Measurements from ENCODE around the gene CPNE1. TPM values are rescaled to one million over a fixed set of nuclear protein-coding genes. Genes with fewer than 3 reads are reported as not detected.
"Not testable (repeated sequence)": the region's sequence is repeated elsewhere in the genome, so short reads cannot be mapped to it uniquely, and the experiment has no call there.

The CPNE1 gene
- 92.0 and 143 TPM in 2 replicates for total RNA-seq

GRCh38 chr20:35664466-35665206 is at the start of gene CPNE1, which contains the start of gene RBM12:
CPNE1 (minus strand) TSS chr20:35664900; CDS start chr20:35632923, 31,977 bp downstream.
RBM12 (minus strand) TSS chr20:35664900; CDS start chr20:35655322, 9,578 bp downstream.
- no peak for TF ChIP-seq CTCF (IDR thresholded peaks at IDR 0.05; ENCODE audit: insufficient read depth, low read depth, low read length)
- DNase-seq (ENCODE audit: low read depth), result peak; percentile 94
- peak within 1 kb of the TSS; percentile 96 for H3K4me3 ChIP-seq (ENCODE audit: low read depth, low read length)

DNA sequence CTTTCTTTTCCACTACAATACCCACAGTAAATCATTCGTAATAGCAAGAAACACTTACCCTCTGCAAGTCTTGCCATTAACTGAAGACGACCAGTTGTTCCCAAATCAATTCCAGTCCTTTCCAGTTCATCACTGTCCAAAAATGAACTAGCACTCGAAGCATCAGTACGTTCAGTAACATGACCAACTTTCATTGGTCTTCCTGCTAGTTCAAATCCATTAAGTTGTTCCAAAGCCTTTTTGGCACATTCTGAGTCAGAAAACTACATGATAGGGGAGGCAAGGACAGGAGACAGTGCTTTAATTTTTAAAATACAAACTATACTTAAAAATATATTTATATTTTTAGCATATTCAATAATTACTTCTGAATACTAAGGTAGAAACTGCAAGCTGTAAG is 49.4 kb upstream of the CPNE1 start:
- DNase-seq (ENCODE audit: low read depth), result no peak
- TF ChIP-seq CTCF (IDR thresholded peaks at IDR 0.05; ENCODE audit: insufficient read depth, low read depth, low read length), result no peak
- H3K4me3 ChIP-seq (ENCODE audit: low read depth, low read length), result no peak overlapping the region

GRCh38 chr20:35713120-35713519 is 48.4 kb upstream of the CPNE1 start:
- DNase-seq (ENCODE audit: low read depth); H3K4me3 ChIP-seq (ENCODE audit: low read depth, low read length): not testable (repeated sequence)

DNA sequence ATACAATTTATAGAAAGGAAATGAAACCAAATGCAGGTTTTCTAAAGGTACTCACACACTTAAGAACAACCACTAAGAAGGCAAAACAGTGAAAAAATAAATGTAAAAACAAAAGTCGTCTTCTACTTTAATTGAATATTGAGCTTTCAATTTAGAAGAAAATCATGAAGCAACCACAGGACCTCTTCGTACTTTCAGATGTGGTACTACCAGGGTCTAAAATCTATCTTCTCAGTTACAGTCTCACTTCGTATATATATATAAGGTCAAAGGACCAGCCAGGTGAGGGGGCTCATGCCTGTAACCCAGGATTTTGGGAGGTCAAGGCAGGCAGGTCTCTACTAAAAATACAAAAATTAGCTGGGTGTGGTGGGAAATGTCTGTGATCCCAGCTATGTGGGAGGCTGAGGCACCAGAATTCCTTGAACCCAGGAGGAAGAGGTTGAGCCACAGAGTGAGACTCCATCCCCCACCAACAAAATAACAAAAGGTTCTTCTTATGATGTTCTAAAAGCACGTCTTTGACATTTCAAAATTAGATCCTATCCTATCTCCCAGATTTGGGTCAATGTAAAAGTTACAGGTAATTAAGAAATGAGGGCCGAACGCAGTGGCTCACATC is 47.0 kb upstream of the CPNE1 start:
- DNase-seq (ENCODE audit: low read depth), result no peak
- H3K4me3 ChIP-seq (ENCODE audit: low read depth, low read length), result no peak overlapping the region
- TF ChIP-seq CTCF (IDR thresholded peaks at IDR 0.05; ENCODE audit: insufficient read depth, low read depth, low read length), result no peak

DNA sequence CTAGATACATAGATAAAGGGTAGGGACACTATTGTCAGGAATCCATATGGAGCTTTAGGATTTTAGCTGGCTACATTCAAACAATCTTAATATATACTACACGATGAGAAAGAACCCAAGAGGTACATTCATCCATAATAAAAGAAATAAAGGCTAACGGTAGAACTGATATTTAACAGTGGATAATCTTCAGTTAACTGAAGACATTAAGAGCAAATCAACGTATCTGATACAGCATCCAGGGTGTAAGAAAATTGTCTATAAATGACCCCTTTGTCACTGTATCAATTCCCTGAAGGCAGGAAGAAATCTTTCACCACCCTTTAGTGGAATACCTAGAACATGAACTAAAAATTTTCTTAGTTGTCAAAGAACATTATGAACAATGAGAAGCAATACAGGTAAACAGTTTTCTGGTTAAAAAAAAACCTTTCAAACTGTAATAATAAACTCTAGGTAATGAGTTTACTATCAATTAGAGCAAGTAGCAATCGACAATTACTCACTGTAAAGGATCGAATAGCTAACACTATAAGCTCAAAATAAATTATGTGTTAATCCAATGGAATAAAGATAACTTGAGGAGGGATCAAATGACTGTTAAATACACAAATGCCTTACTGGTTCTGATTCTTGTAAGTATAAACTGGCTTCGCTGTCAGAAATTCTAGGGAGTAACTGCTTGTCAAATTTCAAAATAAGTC is 46.3 kb upstream of the CPNE1 start:
- H3K4me3 ChIP-seq (ENCODE audit: low read depth, low read length), result no peak overlapping the region
- DNase-seq (ENCODE audit: low read depth), result no peak
- no peak for TF ChIP-seq CTCF (IDR thresholded peaks at IDR 0.05; ENCODE audit: insufficient read depth, low read depth, low read length)

- H3K4me3 ChIP-seq (ENCODE audit: low read depth, low read length), result no peak overlapping the region
- DNase-seq (ENCODE audit: low read depth), result no peak
- no peak for TF ChIP-seq CTCF (IDR thresholded peaks at IDR 0.05; ENCODE audit: insufficient read depth, low read depth, low read length)
These were observed 45.3 kb upstream of the CPNE1 start for GRCh38 chr20:35710039-35710438.

DNA sequence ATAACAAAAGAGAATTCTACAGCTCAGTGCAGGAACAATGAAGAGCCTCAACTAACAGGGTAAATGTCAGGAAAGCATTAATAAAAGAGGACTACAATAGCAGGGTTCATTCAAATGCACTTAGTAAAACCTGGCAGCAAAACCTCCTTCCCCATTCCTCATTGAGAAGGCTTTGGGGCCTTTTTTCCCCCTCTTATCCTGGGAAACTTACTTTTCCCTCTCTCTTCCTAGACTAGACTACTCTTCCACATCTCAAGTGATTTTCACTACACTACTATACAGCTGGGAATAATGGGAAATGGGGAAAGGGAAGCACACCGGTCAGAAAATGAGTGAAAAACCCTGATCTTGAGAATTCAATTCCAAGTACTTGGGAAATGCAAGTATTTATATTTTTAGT is 44.6 kb upstream of the CPNE1 start:
- DNase-seq (ENCODE audit: low read depth), result no peak
- no peak for TF ChIP-seq CTCF (IDR thresholded peaks at IDR 0.05; ENCODE audit: insufficient read depth, low read depth, low read length)
- no peak overlapping the region for H3K4me3 ChIP-seq (ENCODE audit: low read depth, low read length)

Measured in fibroblast of villous mesenchyme (primary cell).